Naive thymus-derived CD8-positive, alpha-beta T cell (primary cell): ENCODE measurements around the gene ZNF597. TPM values are rescaled to one million over a fixed set of nuclear protein-coding genes. Genes with fewer than 3 reads are reported as not detected.

Experiments used
- ATAC-seq, 2 donors: fragments of 150-1000 bp; cut with Tn5 transposase in 1 of 2; sonication (Bioruptor Pico), chemical (Tn5 transposase) in 1 of 2; 1 replicate in 1 of 2; 2 replicates in 1 of 2; pipeline ENCODE4 v1.10.0; 2021; ENCODE audit warnings: mild to moderate bottlenecking in 2 of 2, moderate library complexity in 2 of 2
- POLR2A ChIA-PET: fragments of 350-600 bp; sonication (Branson Sonifier 250); formaldehyde crosslinking; loops from one replicate; lab custom pipeline; 2021; ENCODE audit warnings: antibody characterized with exemption; lab: Charles Lee
- DNase-seq, 10 donors: peaks; one replicate each; pipeline versions ENCODE4 v3.0.0 to v3.0.0-alpha.2; 2020 to 2022
- H3K27ac Mint-ChIP-seq, 10 donors: one replicate each; pipeline ENCODE4 v1.8.0; 2020 to 2022; ENCODE audit warnings: mild to moderate bottlenecking in 10 of 10, mixed read lengths in 10 of 10, moderate library complexity in 4 of 10, inconsistent platforms in 1 of 10
- H3K27me3 Mint-ChIP-seq, 5 donors: one replicate each; pipeline ENCODE4 v1.8.0; 2021 to 2022; ENCODE audit warnings: mixed read lengths in 5 of 5
- H3K36me3 Mint-ChIP-seq, 3 donors: one replicate each; pipeline ENCODE4 v1.8.0; 2020 to 2022; ENCODE audit warnings: mixed read lengths in 3 of 3, mild to moderate bottlenecking in 2 of 3, inconsistent platforms in 1 of 3
- H3K4me1 Mint-ChIP-seq, 4 donors: one replicate each; pipeline ENCODE4 v1.8.0; 2021 to 2022; ENCODE audit warnings: mixed read lengths in 4 of 4
- H3K4me3 Mint-ChIP-seq, 10 donors: one replicate each; pipeline ENCODE4 v1.8.0; 2020 to 2022; ENCODE audit warnings: mild to moderate bottlenecking in 10 of 10, mixed read lengths in 10 of 10, moderate library complexity in 6 of 10, inconsistent platforms in 1 of 10
- H3K9me3 Mint-ChIP-seq, 9 donors: one replicate each; pipeline ENCODE4 v1.8.0; 2020 to 2022; ENCODE audit warnings: mixed read lengths in 9 of 9, mild to moderate bottlenecking in 3 of 9, inconsistent platforms in 1 of 9, moderate library complexity in 1 of 9
- polyA plus RNA-seq, 3 donors: library from polyadenylated mRNA; unstranded; fragments of 300-500 nt; fragmentation: Illumina TruSeq; gene quantifications; one replicate each; pipeline ENCODE4 v1.2.3, GENCODE V29; 2021
- total RNA-seq, 8 experiments: library from RNA in 2 of 8; stranded (reverse) in 2 of 8; gene quantifications; one replicate each; pipeline ENCODE4 v1.2.3 and lab custom pipeline; 2021 to 2026

ZNF597 gene
- total and polyA plus RNA-seq, 5 experiments from 2014 or later = 1.1 to 5.8 (median 2.3) TPM

GRCh38 chr16:3472878-3473595 lies 29.7 kb upstream of the ZNF597 start:
- POLR2A ChIA-PET = interaction anchor here (1.2 kb wide), 1 partner anchor 314 kb away, joined by 3 read pairs; no protein-coding TSS in a partner anchor
- ATAC-seq = no peak
- H3K36me3 Mint-ChIP-seq = peaks cover 0 to 35% (median 4%) of the 10 kb centered on the region in 3 donors
- no peak overlapping the region for H3K4me3 Mint-ChIP-seq
- peak overlapping the region in 9 of 10 donors; percentile 6 to 68 (median 37) for H3K27ac Mint-ChIP-seq
- H3K9me3 Mint-ChIP-seq = no peaks in the 10 kb centered on the region
- no peak for DNase-seq
- H3K27me3 Mint-ChIP-seq = no peaks in the 10 kb centered on the region
- peaks cover 18 to 57% (median 39%) of the 10 kb centered on the region in 4 donors for H3K4me1 Mint-ChIP-seq

GRCh38 chr16:3471518-3472176 lies 28.3 kb upstream of the ZNF597 start:
- POLR2A ChIA-PET = interaction anchor here (1.1 kb wide), 1 partner anchor 167 kb away, joined by 3 read pairs; no protein-coding TSS in a partner anchor
- DNase-seq (peak in 1 of 10 donors; percentile 9), ATAC-seq (no peak)
- Mint-ChIP-seq H3K27me3 (no peaks in the 10 kb centered on the region), H3K4me1 (peaks cover 31 to 71% (median 53%) of the 10 kb centered on the region in 4 donors), H3K4me3 (no peak overlapping the region), H3K27ac (peak overlapping the region in 4 of 10 donors; percentile 24 to 74 (median 44)), H3K9me3 (no peaks in the 10 kb centered on the region), H3K36me3 (peaks cover 0 to 37% (median 4%) of the 10 kb centered on the region in 3 donors)

- no peak overlapping the region for H3K4me3 Mint-ChIP-seq
- H3K36me3 Mint-ChIP-seq = peaks cover 0 to 42% (median 4%) of the 10 kb centered on the region in 3 donors
- no peaks in the 10 kb centered on the region for H3K9me3 Mint-ChIP-seq
- peaks cover 34 to 80% (median 61%) of the 10 kb centered on the region in 4 donors for H3K4me1 Mint-ChIP-seq
- DNase-seq (no peak), ATAC-seq (no peak)
- no peaks in the 10 kb centered on the region for H3K27me3 Mint-ChIP-seq
- peak overlapping the region in 7 of 10 donors; percentile 20 to 76 (median 51) for H3K27ac Mint-ChIP-seq
- POLR2A ChIA-PET = no interaction called here
Measured at GRCh38 chr16:3470723-3471122, 27.4 kb upstream of the ZNF597 start.

GRCh38 chr16:3469736-3470135 lies 26.4 kb upstream of the ZNF597 start:
- peaks cover 0 to 37% (median 4%) of the 10 kb centered on the region in 3 donors for H3K36me3 Mint-ChIP-seq
- peaks cover 31 to 83% (median 64%) of the 10 kb centered on the region in 4 donors for H3K4me1 Mint-ChIP-seq

GRCh38 chr16:3468501-3468900 lies 25.2 kb upstream of the ZNF597 start:
- peak in 1 of 10 donors; percentile 24 for DNase-seq
- H3K4me3 Mint-ChIP-seq = peak overlapping the region in 3 of 10 donors; percentile 10 to 57 (median 18)
- H3K4me1 Mint-ChIP-seq = peaks cover 35 to 87% (median 70%) of the 10 kb centered on the region in 4 donors
- H3K36me3 Mint-ChIP-seq = peaks cover 0 to 37% (median 4%) of the 10 kb centered on the region in 3 donors
- POLR2A ChIA-PET = no interaction called here
- no peaks in the 10 kb centered on the region for H3K27me3 Mint-ChIP-seq
- H3K9me3 Mint-ChIP-seq = no peaks in the 10 kb centered on the region
- H3K27ac Mint-ChIP-seq = peak overlapping the region in 7 of 10 donors; percentile 7 to 93 (median 76)
- ATAC-seq = no peak

More at GRCh38 chr16:3469736-3470135, 26.4 kb upstream of the ZNF597 start:
- DNase-seq (peak in 1 of 10 donors; percentile 30), ATAC-seq (no peak)
- Mint-ChIP-seq H3K27me3 (no peaks in the 10 kb centered on the region), H3K4me3 (peak overlapping the region in 2 of 10 donors; percentile 18 to 37), H3K27ac (peak overlapping the region in 6 of 10 donors; percentile 15 to 71 (median 54)), H3K9me3 (no peaks in the 10 kb centered on the region)
- POLR2A ChIA-PET = no interaction called here

- DNase-seq (peak in 1 of 10 donors; percentile 22), ATAC-seq (peak in 1 of 2 donors; percentile 20)
- H3K27ac Mint-ChIP-seq = peak overlapping the region in 8 of 10 donors; percentile 0 to 93 (median 71)
- POLR2A ChIA-PET = no interaction called here
- peaks cover 35 to 84% (median 65%) of the 10 kb centered on the region in 4 donors for H3K4me1 Mint-ChIP-seq
- no peaks in the 10 kb centered on the region for H3K27me3 Mint-ChIP-seq
- H3K36me3 Mint-ChIP-seq = peaks cover 0 to 34% (median 3%) of the 10 kb centered on the region in 3 donors
- H3K9me3 Mint-ChIP-seq = no peaks in the 10 kb centered on the region
- peak overlapping the region in 2 of 10 donors; percentile 10 to 57 for H3K4me3 Mint-ChIP-seq
Measured at GRCh38 chr16:3467921-3468320, 24.6 kb upstream of the ZNF597 start.

- DNase-seq = peak in 1 of 10 donors; percentile 13
- Mint-ChIP-seq H3K36me3 (peaks cover 0 to 26% (median 0%) of the 10 kb centered on the region in 3 donors), H3K27me3 (no peaks in the 10 kb centered on the region), H3K27ac (peak overlapping the region; percentile 2 to 93 (median 60)), H3K9me3 (no peaks in the 10 kb centered on the region), H3K4me3 (peak overlapping the region in 3 of 10 donors; percentile 10 to 60 (median 51)), H3K4me1 (peaks cover 33 to 81% (median 64%) of the 10 kb centered on the region in 4 donors)
- POLR2A ChIA-PET = interaction anchor here (0.6 to 0.8 kb wide), 2 partner anchors 66 to 75 kb away, joined by 4 to 5 read pairs; partner anchors contain the start of genes ZNF174 and ZSCAN32
- ATAC-seq = no peak
Measured at GRCh38 chr16:3467182-3467581, 23.9 kb upstream of the ZNF597 start.

GRCh38 chr16:3465911-3466584 lies 22.7 kb upstream of the ZNF597 start:
- H3K36me3 Mint-ChIP-seq = peaks cover 0 to 23% (median 0%) of the 10 kb centered on the region in 3 donors
- H3K9me3 Mint-ChIP-seq = no peaks in the 10 kb centered on the region
- peaks cover 39 to 84% (median 71%) of the 10 kb centered on the region in 4 donors for H3K4me1 Mint-ChIP-seq
- ATAC-seq (no peak), DNase-seq (peak in 1 of 10 donors; percentile 1)
- POLR2A ChIA-PET = interaction anchor here (0.7 kb wide), 1 partner anchor 13 kb away, joined by 4 read pairs; no protein-coding TSS in a partner anchor
- peak overlapping the region in 9 of 10 donors; percentile 53 to 93 (median 75) for H3K27ac Mint-ChIP-seq
- no peaks in the 10 kb centered on the region for H3K27me3 Mint-ChIP-seq
- peak overlapping the region in 2 of 10 donors; percentile 16 to 34 for H3K4me3 Mint-ChIP-seq

GRCh38 chr16:3465301-3465700 lies 22.0 kb upstream of the ZNF597 start:
- Mint-ChIP-seq H3K27ac (peak overlapping the region in 6 of 10 donors; percentile 55 to 88 (median 76)), H3K36me3 (peaks cover 0 to 23% (median 0%) of the 10 kb centered on the region in 3 donors), H3K4me3 (peak overlapping the region in 5 of 10 donors; percentile 7 to 49 (median 20)), H3K27me3 (no peaks in the 10 kb centered on the region), H3K4me1 (peaks cover 42 to 86% (median 74%) of the 10 kb centered on the region in 4 donors), H3K9me3 (no peaks in the 10 kb centered on the region)
- POLR2A ChIA-PET = interaction anchor here (1.3 to 1.7 kb wide), 2 partner anchors 21 to 35 kb away, joined by 3 to 4 read pairs; partner anchors contain the start of genes NAA60 and ZNF597
- ATAC-seq (no peak), DNase-seq (peak in 1 of 10 donors; percentile 24)

- peaks cover 0 to 4% (median 0%) of the 10 kb centered on the region in 3 donors for H3K36me3 Mint-ChIP-seq
- H3K27me3 Mint-ChIP-seq = no peaks in the 10 kb centered on the region
- peak; percentile 50 to 90 (median 76) for DNase-seq
- POLR2A ChIA-PET = interaction anchor here (0.6 to 3.4 kb wide), 8 partner anchors 24 to 327 kb away, joined by 3 to 9 read pairs (median 4); partner anchors contain the start of genes ZNF213 and ZNF263
- peaks cover 30 to 76% (median 61%) of the 10 kb centered on the region in 4 donors for H3K4me1 Mint-ChIP-seq
- no peaks in the 10 kb centered on the region for H3K9me3 Mint-ChIP-seq
- peak overlapping the region; percentile 77 to 94 (median 84) for H3K27ac Mint-ChIP-seq
- H3K4me3 Mint-ChIP-seq = peak overlapping the region; percentile 49 to 95 (median 75)
- peak; percentile 21 to 49 for ATAC-seq
Measured at GRCh38 chr16:3461151-3461550, 17.8 kb upstream of the ZNF597 start.

GRCh38 chr16:3460585-3460984 lies 17.3 kb upstream of the ZNF597 start:
- Mint-ChIP-seq H3K4me1 (peaks cover 32 to 72% (median 58%) of the 10 kb centered on the region in 4 donors), H3K4me3 (peak overlapping the region; percentile 38 to 95 (median 78)), H3K36me3 (no peaks in the 10 kb centered on the region), H3K9me3 (no peaks in the 10 kb centered on the region), H3K27ac (peak overlapping the region; percentile 79 to 94 (median 84)), H3K27me3 (no peaks in the 10 kb centered on the region)
- POLR2A ChIA-PET = interaction anchor here (0.6 to 3.4 kb wide), 11 partner anchors 14 to 401 kb away, joined by 3 to 9 read pairs (median 3); partner anchors contain the start of genes ZNF213 and ZNF263
- ATAC-seq (no peak), DNase-seq (no peak)
